Astrocyte of the cerebellum (primary cell): ENCODE data around the gene AKR7A3.

ENCODE experiments used
- DNase-seq: peaks from one replicate; pipeline ENCODE4 v3.0.0-alpha.2; 2011; ENCODE audit warnings: low read depth
- H3K4me3 ChIP-seq: 2 replicates; pipeline ENCODE4 v1.5.1; 2011; ENCODE audit warnings: mild to moderate bottlenecking, low read depth, low read length, moderate library complexity
- CTCF ChIP-seq: IDR thresholded peaks from 2 replicates; pipeline ENCODE4 v1.5.1; 2012; ENCODE audit warnings: low read length, low read depth, moderate library complexity, mild to moderate bottlenecking; ENCODE audit errors: missing control alignments
- in situ Hi-C: cut with HindIII; loops from 2 replicates; pipeline ENCODE4 v1.10.0; 2017; ENCODE audit warnings: low sequenced_read_pairs

Gene AKR7A3

GRCh38 chr1:19312782-19313635, 24.4 kb upstream of the AKR7A3 start:
- H3K4me3 ChIP-seq, result peak overlapping the region; percentile 77
- DNase-seq, result no peak
- in situ Hi-C loops, result no loop called here
- TF ChIP-seq CTCF, result no peak

DNA sequence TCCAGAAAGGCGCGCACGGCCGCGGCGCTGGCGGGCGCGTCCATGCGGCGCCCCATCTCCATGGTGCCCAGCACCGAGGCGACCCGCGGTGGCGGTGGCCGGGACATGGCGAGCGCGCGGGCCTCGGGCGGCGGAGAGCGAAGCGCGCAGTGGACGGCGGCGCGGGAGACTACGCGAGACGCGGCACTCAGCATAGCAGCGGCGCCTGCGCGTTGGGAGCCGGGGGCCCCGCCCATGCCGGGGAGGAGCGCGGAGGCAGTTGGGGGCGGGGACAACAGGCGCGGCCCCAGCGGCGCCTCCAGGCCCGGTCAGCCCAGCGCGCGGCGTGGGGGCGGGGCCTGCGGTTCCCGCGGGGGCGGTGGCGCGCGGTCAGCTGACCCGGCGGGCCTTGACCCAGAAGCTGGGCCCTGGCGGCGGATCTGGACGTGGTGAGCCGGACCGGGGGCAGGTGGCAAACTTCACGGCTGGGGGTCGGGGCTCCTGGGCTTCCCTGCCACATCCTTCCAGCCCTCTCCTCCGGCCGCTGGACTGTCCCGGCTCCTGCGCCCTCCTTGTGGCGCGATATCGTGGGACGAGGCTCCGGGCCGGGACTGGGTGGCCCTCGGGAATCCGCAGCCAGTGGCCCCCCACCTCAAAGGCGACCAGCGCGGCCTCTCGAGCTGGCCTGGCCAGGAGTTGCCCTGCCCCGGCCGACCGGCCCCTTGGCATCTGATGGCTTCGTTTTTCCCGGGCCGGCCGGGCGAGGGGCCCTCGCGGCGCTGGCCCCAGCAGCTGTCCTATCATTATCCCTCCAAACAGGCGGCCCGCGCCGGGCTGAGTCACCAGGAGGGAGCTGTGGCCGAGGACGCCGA, 23.6 kb upstream of the AKR7A3 start, which contains the start of the genes AKR7A2 and SLC66A1:
Gene AKR7A2 (minus strand): TSS at position 214 of the 851 bp plus-strand sequence. CDS start 20 bp downstream, at position 194.
Gene SLC66A1 (plus strand): TSS at position 396 of the 851 bp plus-strand sequence. CDS start 5,352 bp downstream, outside the sequence.
- H3K4me3 ChIP-seq, result peak within 1 kb of the TSS; percentile 77
- no peak for TF ChIP-seq CTCF
- in situ Hi-C loops, result no loop called here
- peak; percentile 71 for DNase-seq

DNA sequence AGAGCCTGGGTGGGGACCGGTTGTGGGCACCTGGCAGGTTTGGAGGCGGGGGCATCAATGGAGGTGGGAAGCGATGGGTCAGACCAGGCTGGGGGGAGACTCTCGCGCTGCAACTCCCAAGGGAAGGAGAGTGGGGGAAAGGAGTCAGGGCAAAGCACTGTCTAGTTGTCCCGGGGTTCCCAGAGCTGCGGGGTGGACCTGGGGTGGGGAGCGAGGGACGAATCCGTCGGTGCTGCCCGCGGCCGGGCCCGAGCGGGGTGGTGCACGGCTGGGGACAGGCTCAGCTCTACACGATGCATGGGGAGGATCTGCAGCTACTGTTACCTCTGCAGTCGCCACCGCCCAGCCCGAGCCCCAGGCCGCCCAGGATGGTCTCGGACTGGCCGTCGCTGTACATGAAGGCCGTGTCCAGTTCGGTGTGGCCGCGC, 22.9 kb upstream of the AKR7A3 start:
- in situ Hi-C loops, result no loop called here
- no peak for DNase-seq
- TF ChIP-seq CTCF, result no peak
- peak overlapping the region; percentile 77 for H3K4me3 ChIP-seq

DNA sequence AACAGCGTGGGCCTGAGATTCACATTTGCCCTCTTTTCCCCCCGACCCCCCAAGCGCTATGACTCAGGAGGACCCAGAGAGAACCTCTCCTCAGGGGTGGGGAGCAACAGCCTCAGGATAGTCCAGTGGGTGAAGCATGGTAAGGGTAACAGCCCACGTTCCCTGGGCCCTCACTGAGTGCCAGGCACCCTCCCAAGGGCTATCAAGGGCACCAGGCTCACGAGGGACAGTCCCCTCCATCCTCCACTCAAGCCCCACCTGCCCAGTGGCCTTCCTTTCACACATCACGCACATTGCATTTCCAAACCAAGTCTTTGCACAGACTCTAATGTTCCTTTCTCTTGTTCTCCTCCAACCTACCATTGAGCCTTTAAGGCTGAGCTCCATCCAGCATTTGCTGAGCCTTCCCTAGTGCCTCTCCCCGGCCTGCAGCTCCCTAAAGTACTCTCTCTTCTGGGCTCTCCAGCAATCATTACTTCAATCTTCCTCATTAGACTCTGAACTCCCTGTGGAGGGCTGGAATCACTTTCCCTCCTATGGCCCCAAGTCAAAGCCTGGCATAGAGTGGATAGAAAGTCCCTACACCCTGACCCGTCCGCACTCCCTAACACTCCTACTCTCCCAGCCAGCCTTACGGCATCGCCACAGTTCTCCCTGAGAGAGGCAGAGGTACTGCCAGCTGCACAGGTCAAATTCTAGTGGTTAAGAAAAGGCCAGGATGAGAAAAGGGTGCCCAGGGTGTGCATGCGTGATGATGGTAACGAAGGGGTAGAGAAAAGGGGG, 22.3 kb upstream of the AKR7A3 start:
- peak overlapping the region; percentile 77 for H3K4me3 ChIP-seq
- no peak for DNase-seq
- no peak for TF ChIP-seq CTCF
- in situ Hi-C loops, result no loop called here

- no peak for TF ChIP-seq CTCF
- in situ Hi-C loops, result no loop called here
- no peak for DNase-seq
- H3K4me3 ChIP-seq, result no peak overlapping the region
These were observed 21.5 kb upstream of the AKR7A3 start for GRCh38 chr1:19310061-19310460.
